ELR (cell line): ENCODE measurements around the gene RCHY1.
A peak's percentile ranks its signal among the peaks of the same experiment; 100 is the strongest.
"Not testable (repeated sequence)": the region's sequence is repeated elsewhere in the genome, so short reads cannot be mapped to it uniquely, and the experiment has no call there.

Experiments used
- DNase-seq: peaks from one replicate; pipeline ENCODE4 v3.0.0-alpha.2; 2015; ENCODE audit warnings: low read depth

The RCHY1 gene

DNA sequence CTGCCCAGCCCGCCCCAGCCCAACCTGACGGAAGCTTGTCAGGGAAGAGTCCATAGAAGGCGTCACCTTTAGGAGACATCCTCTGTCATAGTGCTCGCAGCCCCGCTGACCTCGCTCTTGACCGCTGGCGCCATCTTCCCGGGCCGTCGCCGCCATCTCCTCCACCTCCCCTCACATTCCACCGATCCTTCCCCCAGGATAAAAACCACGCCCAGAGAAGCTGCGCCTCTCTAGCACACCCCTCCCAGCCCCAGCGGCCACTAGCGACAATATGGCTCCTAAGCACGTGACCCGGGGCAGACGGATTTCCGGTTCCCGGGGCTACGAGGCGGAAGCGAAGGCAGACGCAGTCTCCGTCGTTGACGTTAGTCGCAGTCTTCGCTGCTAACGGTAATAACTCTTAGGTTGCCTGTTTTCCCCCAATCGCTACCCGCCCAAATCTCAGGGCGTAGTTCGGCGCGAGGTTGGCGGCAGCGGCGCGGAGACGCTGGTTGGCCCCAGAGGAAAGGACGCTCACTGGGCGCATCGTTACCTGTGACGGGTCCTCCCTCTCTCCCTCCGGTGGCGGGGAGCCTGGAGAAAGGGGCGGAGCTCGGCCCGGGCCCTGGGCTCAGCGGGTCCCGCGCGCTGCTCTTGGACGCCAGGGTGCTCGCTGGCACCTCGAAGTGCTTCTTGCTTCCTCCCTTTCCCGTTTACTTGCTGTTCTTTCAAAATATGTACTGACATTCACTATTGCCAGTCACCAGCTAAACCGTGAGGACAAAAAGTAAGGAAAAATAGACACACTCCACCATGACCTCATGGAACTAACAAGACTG is at the start of gene RCHY1, which contains the start of gene THAP6:
TSS of gene RCHY1 (minus strand) at position 273 of the 818 bp plus-strand sequence. CDS start at position 156, 117 bp downstream.
TSS of gene THAP6 (plus strand) at position 343 of the 818 bp plus-strand sequence. CDS start 980 bp downstream, outside the sequence.
- DNase-seq = peak; percentile 99

DNA sequence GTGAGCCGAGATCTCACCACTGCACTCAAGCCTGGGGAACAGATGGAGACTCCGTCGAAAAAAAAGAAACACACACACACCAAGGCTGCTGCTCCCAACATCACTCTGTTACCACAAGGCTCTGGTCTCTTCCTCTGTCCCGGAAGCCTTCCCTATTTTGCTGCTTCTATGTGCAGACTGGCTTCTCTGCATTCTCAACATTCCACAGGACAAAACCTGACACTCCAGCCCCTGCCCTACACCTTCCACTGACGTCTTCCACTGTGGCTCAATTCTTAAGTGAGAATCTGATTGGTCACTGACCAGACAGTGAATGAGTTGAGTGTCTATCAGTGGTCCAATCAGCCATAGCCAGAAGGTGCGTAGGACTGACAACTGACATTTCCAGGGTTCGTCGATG is 47.6 kb upstream of the RCHY1 start:
- DNase-seq = no peak

- no peak for DNase-seq
Measured at GRCh38 chr4:75557696-75558095, 43.5 kb upstream of the RCHY1 start.

DNA sequence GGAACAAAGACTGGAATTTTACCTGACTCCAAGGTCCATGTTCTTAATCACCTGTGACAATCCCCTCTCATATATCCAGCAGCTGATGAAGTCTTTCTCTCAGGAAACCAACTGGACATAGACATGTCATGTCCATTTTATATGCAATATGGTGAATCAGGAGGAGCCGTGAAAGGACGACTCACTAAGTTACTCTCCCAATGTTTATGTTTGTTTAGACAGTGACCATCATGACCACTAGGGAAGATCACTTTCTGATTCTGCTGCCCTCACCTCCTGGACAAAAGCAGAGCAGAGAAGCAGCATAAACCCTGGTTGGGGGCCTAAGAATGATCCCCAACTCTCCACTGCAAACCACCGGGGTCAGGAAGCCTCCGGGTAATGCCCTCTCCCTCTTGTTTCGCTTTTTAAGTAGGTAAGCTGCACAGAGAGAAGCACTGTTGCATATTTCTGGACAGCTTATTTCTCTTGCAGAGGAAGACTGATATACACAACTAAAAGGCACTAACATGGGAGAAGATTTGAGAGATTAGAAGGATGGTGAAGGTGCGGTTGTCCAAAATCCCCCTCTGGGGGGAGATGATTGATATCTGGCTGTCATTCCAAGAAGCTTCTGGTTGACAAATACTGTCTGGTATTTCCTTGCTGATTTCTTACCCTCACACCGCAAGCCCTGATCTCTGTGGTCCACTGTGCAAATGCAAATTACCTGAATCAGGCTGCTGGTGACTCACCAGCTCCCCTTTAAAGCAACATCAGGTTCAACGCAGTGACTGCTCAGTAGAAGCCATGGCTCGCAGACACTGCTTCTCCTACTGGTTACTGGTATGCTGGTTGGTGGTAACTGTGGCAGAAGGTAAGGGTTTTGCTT is 41.3 kb upstream of the RCHY1 start, which contains the start of gene ODAPH:
TSS of gene ODAPH (plus strand) at position 773 of the 871 bp plus-strand sequence. CDS start at position 790, 17 bp downstream.
- peak; percentile 90 for DNase-seq

- DNase-seq = peak; percentile 32
Measured at GRCh38 chr4:75552452-75552851, 38.2 kb upstream of the RCHY1 start.

GRCh38 chr4:75549019-75549418 is 34.8 kb upstream of the RCHY1 start:
- DNase-seq = no peak

- peak; percentile 34 for DNase-seq
Measured at GRCh38 chr4:75547647-75548387, 33.6 kb upstream of the RCHY1 start.

GRCh38 chr4:75545526-75545925 is 31.3 kb upstream of the RCHY1 start:
- peak; percentile 75 for DNase-seq

DNA sequence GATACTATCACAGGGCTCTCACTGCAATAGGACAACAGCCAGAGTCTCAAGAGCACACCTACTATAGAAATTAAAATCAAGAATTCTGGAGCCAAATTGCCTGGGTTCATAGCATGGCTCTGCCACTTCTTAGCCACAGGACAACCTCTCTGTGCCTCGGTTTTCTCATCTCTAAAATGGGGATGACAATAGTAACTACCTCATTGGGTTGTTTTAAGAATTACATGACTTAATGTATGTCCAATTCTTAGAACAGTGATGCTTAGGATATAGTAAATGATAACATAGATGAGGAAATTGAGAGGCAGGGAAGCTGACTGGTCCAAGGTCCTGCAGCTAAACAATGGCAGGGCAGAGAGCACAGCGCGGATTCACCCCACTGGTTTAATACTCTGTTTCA is 30.7 kb upstream of the RCHY1 start:
- DNase-seq = no peak

DNA sequence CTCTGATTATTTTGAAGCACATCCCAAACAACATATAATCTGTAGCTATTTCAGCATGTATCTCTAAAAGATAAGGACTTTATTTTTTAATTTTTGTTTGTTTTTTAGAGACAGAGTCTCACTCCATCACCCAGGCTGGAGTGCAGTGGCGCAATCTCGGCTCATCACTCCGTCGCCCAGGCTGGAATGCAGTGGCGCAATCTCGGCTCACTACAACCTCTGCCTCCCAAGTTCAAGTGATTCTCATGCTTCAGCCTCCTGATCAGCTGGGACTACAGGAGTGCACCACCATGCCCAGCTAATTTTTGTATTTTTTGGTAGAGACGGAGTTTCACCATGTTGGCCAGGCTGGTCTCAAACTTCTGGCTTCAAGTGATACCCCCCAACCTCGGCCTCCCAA is 30.0 kb upstream of the RCHY1 start:
- DNase-seq = peak; percentile 30

- DNase-seq = peak; percentile 93
Measured at GRCh38 chr4:75542824-75543223, 28.6 kb upstream of the RCHY1 start.

- DNase-seq = not testable (repeated sequence)
Measured at GRCh38 chr4:75537308-75537707, 23.1 kb upstream of the RCHY1 start.

- not testable (repeated sequence) for DNase-seq
Measured at GRCh38 chr4:75533926-75534325, 19.7 kb upstream of the RCHY1 start.

GRCh38 chr4:75533339-75533887 is 19.2 kb upstream of the RCHY1 start:
- not testable (repeated sequence) for DNase-seq

DNA sequence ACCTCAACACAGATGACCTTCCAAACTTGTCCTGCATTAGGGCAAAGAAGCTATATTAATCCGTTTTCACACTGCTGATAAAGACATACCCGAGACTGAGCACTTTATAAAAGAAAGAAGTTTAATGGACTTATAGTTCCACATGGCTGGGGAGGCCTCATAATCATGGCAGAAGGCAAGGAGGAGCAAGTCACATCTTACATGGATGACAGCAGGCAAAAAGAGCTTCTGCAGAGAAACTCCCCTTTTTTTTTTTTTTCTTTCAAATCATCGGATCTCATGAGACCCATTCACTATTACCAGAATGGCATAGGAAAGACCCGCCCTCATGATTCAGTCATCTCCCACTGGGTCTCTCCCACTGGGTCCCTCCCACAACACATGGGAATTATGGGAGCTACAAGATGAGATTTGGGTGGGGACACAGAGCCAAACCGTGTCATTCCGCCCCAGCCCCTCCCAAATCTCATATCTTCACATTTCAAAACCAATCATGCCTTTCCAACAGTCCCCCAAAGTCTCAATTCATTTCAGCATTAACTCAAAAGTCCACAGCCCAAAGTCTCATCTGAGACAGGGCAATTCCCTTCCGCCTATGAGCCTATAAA is 17.4 kb upstream of the RCHY1 start:
- not testable (repeated sequence) for DNase-seq

DNA sequence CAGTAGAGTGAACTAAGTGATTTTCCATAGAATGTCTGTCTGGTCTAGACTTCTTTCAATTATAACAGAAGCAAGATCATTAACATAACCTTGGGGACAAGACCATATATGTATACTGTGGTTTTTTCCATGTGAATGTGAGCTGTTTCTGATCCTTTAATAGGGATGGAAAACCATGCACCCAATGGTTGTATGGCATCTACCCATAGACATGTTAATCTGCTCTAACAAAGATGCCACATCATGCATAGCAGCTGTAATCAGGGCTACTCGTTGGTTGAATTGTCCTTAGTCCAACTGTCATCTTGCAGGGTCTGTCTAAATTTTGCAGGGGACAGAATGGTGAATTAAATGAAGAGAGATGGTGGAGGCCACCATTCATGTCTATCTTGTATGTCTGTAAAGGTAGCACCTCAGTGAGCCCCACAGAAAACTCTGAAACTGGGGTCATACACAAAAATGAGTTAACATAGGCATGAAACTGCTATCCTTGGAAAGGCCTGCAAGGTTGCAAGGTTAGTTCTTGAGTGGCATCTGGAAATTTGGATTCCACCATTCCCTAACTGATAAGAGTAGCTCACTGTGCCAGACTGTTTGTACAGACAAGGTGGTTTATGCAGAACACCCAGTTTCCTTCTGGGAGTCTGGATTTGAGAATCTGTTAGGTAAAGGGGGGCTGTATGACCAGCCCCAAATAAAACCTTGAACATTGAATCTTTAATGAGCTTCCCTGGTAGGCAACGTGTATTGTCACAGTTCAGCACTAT is 16.5 kb upstream of the RCHY1 start:
- no peak for DNase-seq

- DNase-seq = no peak
Measured at GRCh38 chr4:75527482-75527881, 13.3 kb upstream of the RCHY1 start.

DNA sequence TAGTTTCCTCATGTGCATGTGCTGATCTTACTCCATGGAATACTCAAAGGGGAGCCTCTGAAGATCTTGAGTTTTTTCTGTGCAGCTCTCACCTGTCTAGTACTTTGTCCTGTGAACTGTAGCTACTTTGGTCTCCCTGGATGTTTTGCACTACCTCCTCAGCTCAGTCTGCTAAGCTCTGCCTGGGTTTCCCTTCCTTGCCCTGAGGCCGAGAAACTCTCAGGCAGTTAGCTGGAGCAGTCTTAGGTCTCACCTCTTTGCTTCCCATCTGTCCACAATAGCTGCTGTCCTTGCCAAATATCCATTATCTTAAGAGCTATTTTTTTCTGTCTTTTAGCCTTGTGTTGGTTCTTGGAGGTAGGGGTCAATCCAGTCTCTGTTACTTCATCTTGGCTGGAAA is 11.7 kb upstream of the RCHY1 start:
- no peak for DNase-seq

GRCh38 chr4:75525086-75525485 is 10.9 kb upstream of the RCHY1 start:
- DNase-seq = no peak

GRCh38 chr4:75519452-75519851 is 5.2 kb upstream of the RCHY1 start:
- DNase-seq = not testable (repeated sequence)
